COLO829 (cell line): Measurements from ENCODE around the gene FCN2.

ENCODE experiments used
- DNase-seq: peaks from one replicate; pipeline ENCODE4 v3.0.0; 2012; ENCODE audit warnings: low spot score

Gene FCN2

GRCh38 chr9:134880484-134881312 is at the start of gene FCN2:
TSS of gene FCN2 (plus strand) at chr9:134880810. CDS start at chr9:134880822, 12 bp downstream.
- no peak for DNase-seq

GRCh38 chr9:134830926-134831720 is 49.5 kb upstream of the FCN2 start:
- no peak for DNase-seq

- DNase-seq, result no peak
Measured at GRCh38 chr9:134832471-134832870, 48.1 kb upstream of the FCN2 start.

DNA sequence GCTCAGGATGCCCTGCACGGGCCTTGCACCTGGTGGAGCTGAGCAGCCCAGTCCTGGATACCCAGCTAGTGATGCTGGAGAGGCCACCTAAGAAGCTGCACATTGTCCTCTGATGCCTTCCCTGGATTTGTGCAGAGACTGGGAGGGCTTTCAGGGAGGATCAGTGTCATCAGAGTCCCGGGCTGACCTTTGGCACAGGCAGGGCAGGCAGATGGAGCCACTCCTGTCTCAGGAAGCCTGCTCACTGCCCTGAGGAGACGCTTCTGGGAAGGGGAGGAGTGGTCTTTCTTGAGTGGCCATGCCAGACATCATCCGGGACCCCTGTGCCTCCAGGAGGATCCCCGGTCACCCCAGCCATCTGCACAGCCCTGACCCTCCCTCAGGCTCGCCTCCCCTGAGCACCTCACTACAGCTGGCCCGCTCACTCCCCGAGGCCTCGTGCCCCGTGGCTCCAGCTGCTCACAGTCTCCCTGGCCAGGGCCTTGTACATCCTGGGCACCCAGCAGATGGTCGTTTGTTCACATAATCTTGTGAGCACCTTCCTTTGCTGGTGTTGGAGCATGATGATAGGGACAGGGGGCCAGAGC is 47.2 kb upstream of the FCN2 start:
- DNase-seq, result no peak

- no peak for DNase-seq
Measured at GRCh38 chr9:134834217-134834956, 46.2 kb upstream of the FCN2 start.

- no peak for DNase-seq
Measured at GRCh38 chr9:134834957-134835419, 45.6 kb upstream of the FCN2 start.

DNA sequence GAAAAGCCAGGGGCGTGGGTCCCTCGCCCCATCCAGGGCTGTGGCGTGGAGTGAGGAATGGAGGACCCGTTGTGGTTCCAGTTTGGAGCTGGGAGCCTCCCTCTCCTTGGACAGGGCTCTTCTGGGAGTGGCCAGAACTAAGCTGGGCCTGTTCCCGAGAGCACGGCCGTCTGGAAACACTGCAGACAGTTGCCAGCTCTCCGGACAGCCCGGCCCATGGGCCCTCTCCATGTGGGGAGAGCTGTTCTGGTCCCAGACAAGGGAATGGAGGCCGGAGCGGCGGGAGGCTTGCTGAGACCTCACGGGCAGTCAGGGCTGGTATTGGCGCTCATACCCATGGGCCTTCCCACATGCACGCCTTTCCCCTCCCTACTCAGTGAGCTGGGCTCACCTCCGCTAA is 45.2 kb upstream of the FCN2 start:
- no peak for DNase-seq

DNA sequence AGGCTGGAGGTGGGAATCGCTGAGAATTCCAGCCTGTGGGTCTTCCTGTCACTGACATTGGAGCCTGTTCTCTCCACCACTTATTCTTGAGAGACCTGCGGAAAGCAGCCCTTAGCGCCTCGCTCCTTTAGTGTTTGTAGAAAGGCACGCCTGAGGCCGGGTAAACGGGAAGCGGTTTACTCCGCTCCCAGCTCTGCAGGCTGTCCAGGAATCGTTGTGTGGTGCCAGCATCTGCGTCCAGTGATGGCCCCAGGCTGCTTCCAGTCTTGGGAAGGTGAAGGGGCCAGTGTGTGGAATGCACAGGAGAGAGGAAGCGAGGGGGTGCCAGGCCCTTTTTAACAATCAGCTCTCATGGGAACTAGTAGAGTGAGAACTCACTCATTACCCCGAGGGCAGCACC is 44.6 kb upstream of the FCN2 start:
- no peak for DNase-seq

DNA sequence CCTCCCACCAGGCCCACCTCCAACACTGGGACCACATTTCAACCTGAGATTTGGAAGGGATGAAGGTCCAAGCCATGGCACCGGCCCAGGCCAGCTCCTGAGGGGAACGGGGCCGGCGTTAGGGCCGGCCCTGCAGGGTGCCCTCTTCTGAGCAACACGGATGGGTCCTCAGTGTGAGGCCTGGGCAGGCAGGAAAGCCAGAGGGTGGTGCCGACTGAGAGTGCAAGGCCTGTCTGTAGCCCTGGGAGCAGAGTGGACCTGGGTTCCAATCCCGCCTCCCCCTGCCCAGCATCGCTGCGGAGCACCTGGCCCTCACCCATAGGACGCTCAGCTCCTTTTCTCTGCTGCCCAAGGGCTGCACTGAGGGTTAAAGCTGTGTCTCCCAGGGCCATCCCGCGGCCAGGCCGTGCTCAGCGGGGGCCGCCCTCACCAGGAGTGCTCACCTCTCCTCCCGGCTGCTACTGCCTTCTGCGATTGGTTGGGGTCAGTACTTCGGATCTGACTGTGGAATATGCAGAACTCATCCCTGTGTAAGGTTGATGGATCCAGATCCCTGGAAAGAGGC is 44.1 kb upstream of the FCN2 start:
- no peak for DNase-seq

DNA sequence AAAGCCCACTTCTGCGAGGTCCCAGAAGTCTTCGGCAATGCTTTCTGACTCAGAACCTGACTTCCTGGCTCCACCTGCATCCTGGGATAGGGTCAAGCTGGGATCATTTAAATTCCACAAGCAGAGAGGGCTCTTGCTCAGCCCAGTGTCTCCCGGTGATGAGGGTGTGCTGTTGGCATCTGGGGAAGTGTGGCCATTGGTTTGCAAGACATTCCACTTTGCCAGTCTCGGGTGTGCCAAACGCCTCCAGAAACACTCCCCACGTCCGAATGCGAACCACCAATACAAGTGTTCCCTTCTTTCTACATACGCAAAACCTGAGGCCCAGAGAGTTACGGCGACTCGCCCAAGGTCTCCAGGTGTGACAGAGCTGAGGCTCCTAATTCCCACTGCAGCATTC is 43.1 kb upstream of the FCN2 start:
- no peak for DNase-seq

DNA sequence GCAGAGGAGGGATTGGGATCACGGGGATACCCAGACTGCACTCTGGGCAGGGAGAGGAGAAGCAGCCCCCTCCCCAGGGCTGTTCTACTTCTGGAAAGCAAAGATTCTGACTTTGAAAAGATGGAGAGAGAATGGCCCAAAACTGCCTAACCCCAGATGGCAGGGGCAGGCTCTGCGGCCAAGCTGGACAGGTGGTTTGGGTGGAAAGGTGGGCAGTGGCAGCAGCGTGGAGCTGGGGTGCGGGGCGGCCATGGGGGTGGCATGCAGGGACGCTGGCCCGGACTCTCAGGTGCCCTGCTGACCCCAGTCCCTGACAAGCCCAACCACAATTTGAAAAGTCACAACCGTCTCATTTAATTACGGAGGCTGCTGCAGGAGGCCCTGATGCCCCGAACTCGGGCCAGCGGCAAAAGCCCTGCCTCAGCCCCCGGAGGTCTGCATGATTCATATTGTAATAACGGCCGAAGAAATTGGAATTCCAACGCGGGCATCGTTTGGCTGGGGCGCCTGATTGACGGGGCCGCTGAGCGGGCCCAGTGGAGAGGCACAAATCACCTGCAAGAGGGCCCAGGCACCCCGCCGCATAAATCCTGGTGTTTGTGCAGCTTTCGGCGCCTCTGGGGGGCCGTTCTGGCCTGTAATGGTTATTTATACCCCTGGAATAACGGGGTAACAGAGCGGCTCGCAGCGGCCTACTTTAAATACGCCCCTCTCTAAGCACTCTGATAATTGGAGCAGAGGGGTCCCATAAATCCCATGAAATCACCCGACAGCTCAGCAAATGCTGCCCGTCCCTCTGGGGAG is 41.8 kb upstream of the FCN2 start:
- no peak for DNase-seq

DNA sequence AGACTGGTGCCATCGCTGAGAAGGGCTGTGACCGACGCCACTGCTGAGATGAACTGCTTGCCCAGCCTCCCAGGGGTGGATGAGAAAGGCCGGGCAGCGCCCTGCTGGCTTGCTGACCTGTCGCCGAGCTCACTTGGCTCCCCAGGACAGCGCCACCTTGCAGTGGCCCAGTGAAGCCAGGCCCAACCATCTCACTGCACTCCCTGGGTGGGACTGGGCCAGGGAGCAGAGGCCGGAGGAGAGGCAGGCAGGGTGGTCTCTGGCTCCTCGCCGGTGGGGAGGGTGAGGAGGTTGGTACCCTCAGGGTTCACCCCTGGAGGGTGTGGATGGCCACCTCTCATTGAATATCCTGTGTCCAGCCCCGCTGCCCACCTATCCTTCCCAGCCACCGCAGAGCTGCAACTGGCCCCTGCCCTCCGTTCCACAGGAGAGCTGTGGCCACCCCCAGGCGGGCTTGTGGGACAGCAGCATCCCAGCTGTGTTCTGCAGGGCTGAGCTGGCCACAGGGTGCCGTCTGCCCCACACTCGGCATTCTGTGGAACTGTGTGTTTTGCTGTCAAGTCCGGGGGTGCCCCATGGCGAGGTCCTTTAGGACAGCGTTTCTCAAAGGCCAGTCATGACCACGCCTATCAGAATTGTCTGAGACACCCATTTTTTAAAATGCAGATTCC is 41.0 kb upstream of the FCN2 start:
- DNase-seq, result no peak

DNA sequence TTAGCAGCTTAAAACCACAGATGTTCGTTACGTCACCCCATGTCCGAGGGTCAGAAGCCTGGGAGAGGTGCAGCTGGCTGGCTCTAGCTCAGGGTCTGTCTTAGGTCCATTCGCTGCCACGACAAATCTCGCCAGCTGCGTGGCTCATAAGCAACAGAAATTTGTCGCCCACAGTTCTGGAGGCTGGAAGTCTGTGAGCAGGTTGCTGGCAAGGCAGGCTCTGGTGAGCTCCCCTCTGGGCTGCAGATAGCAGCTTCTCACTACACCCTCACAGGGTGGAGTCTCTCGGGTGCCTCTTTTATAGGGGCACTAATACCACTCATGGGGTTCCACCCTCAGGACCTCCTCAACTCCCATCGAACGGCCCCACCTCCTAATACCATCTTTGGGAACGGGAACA is 40.1 kb upstream of the FCN2 start:
- DNase-seq, result no peak

GRCh38 chr9:134841180-134841904 is 39.3 kb upstream of the FCN2 start:
- no peak for DNase-seq

GRCh38 chr9:134842321-134842720 is 38.3 kb upstream of the FCN2 start:
- no peak for DNase-seq

- no peak for DNase-seq
Measured at GRCh38 chr9:134843740-134844139, 36.9 kb upstream of the FCN2 start.

GRCh38 chr9:134844821-134845220 is 35.8 kb upstream of the FCN2 start:
- DNase-seq, result no peak

GRCh38 chr9:134846187-134846586 is 34.4 kb upstream of the FCN2 start:
- no peak for DNase-seq

DNA sequence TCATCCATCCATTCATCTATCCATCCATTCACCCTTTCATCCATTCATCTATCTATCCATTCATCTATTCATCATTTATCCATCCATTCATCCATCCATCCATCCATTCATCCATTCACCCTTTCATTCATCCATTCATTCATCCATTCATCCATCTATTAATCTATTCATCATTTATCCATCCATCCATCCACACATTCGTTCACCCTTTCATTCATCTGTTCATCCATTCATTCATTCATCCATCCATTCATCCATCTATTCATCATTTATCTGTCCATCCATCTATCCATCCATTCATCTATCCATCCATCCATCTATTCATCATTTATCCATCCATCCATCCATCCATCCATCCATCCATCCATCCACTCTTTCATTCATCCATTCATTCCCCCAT is 33.9 kb upstream of the FCN2 start:
- DNase-seq, result no peak

DNA sequence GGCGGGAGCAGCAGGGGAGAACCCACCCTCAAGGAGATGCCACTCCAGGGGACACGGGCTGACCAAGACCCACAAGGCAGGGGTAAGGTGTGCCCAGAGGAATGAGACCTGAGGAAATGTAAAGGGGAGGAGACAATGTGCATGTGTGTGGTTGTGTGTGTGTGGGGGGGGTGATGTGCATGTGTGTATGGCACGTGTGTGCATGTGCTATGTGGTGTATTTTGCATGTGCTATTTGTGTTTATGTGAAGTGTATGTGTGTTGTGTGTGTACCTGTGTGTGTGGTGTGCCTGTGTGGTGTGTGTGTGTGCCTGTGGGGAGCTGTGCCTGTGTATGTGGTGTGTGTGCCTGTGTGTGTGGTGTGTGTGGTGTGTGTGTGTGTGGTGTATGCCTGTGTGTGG is 33.5 kb upstream of the FCN2 start:
- no peak for DNase-seq
